Suppressor macrophage (primary cell): ENCODE data around the gene INTS4.
"Not testable (repeated sequence)": the region's sequence is repeated elsewhere in the genome, so short reads cannot be mapped to it uniquely, and the experiment has no call there.

Experiments used
- DNase-seq, 4 experiments: peaks; one replicate each; pipeline ENCODE4 v3.0.0-alpha.2; 2020 to 2022

Gene INTS4

GRCh38 chr11:78023426-78023825 is 29.0 kb upstream of the INTS4 start:
- DNase-seq = no peak

- DNase-seq = peak in 2 of 4 experiments; percentile 8 to 9
Observed at GRCh38 chr11:78022397-78023396, 28.2 kb upstream of the INTS4 start, which contains the start of gene KCTD14. Gene KCTD14 (minus strand): TSS chr11:78023276. CDS start chr11:78023249, 27 bp downstream.

GRCh38 chr11:78021611-78022010 is 27.1 kb upstream of the INTS4 start:
- DNase-seq = no peak

- no peak for DNase-seq
Observed at GRCh38 chr11:78020246-78020645, 25.8 kb upstream of the INTS4 start.

GRCh38 chr11:78019808-78020207 is 25.3 kb upstream of the INTS4 start:
- DNase-seq = no peak

- DNase-seq = no peak
Observed at GRCh38 chr11:78015878-78016277, 21.4 kb upstream of the INTS4 start.

GRCh38 chr11:78014937-78015520 is 20.6 kb upstream of the INTS4 start:
- peak in 1 of 4 experiments; percentile 19 for DNase-seq

GRCh38 chr11:78011301-78011700 is 16.8 kb upstream of the INTS4 start:
- no peak for DNase-seq

- DNase-seq = no peak
Observed at GRCh38 chr11:78010755-78011154, 16.3 kb upstream of the INTS4 start.

GRCh38 chr11:78010304-78010703 is 15.8 kb upstream of the INTS4 start:
- DNase-seq = no peak

GRCh38 chr11:78009062-78009461 is 14.6 kb upstream of the INTS4 start:
- no peak for DNase-seq

- peak; percentile 48 to 69 (median 56) for DNase-seq
Observed at GRCh38 chr11:78000193-78000592, 5.7 kb upstream of the INTS4 start.

GRCh38 chr11:77999446-78000030 is 5.1 kb upstream of the INTS4 start:
- no peak for DNase-seq

- DNase-seq = no peak
Observed at GRCh38 chr11:77993902-77994301, 566 bp downstream of the INTS4 start.

- no peak for DNase-seq
Observed at GRCh38 chr11:77990981-77991380, 3.5 kb downstream of the INTS4 start.

GRCh38 chr11:77986456-77986855 is 8.0 kb downstream of the INTS4 start:
- not testable (repeated sequence) for DNase-seq

GRCh38 chr11:77981346-77981947 is 13.0 kb downstream of the INTS4 start:
- no peak for DNase-seq

GRCh38 chr11:77968337-77968736 is 26.1 kb downstream of the INTS4 start:
- peak in 2 of 4 experiments; percentile 8 to 15 for DNase-seq

GRCh38 chr11:77967753-77968152 is 26.7 kb downstream of the INTS4 start:
- no peak for DNase-seq

- DNase-seq = no peak
Observed at GRCh38 chr11:77967121-77967520, 27.3 kb downstream of the INTS4 start.

GRCh38 chr11:77966338-77966737 is 28.1 kb downstream of the INTS4 start:
- DNase-seq = no peak

GRCh38 chr11:77959434-77959833 is 35.0 kb downstream of the INTS4 start:
- peak in 3 of 4 experiments; percentile 22 to 41 (median 39) for DNase-seq
